HepG2 (cell line): ENCODE data around the gene ABHD15. TPM values are rescaled to one million over a fixed set of nuclear protein-coding genes. Genes with fewer than 3 reads are reported as not detected.

ENCODE experiments used
- ATAC-seq: fragments of 200-7000 bp; cut with Tn5 transposase; 3 replicates; pipeline ENCODE4 v1.9.1; 2020; ENCODE audit warnings: mild to moderate bottlenecking, moderate library complexity
- BruUV-seq: library from RNA; stranded (reverse); fragments of 400-500 nt; replicated peaks from 2 replicates; lab custom pipeline; 2021; lab: Mats Ljungman, UMichigan
- CTCF ChIA-PET: fragments of 300-600 bp; formaldehyde crosslinking; extraction: SDS; loops from one replicate; lab custom pipeline; 2021; ENCODE audit warnings: low total read pairs, inconsistent platforms, low intra/inter-chr PET ratio; lab: Yijun Ruan, JAX
- POLR2A ChIA-PET: fragments of 350-600 bp; sonication (Branson Sonifier 250); formaldehyde crosslinking; loops from one replicate; lab custom pipeline; 2020; ENCODE audit warnings: antibody characterized with exemption, inconsistent platforms; lab: Yijun Ruan, JAX
- DNase-seq: peaks from one replicate; pipeline ENCODE4 v3.0.0-alpha.2; 2015; ENCODE audit warnings: low spot score
- FAIRE-seq: peaks from 3 replicates; lab custom pipeline; 2011; peaks lifted over from hg19 to GRCh38; lab: Jason Lieb, UNC
- H2AFZ ChIP-seq: one replicate; pipeline ENCODE4 v1.6.1; 2011; ENCODE audit warnings: low read length, inconsistent platforms
- H3K27ac ChIP-seq: fragments of 300-600 bp; 3 replicates; pipeline ENCODE4 v1.8.0; 2011; ENCODE audit warnings: mixed run types, mild to moderate bottlenecking, mixed read lengths, low read length, inconsistent platforms; ENCODE audit not compliant: insufficient read depth; ENCODE audit errors: extremely low read length
- H3K27me3 ChIP-seq, 2 experiments: fragments of 200-600 bp in 1 of 2; 2 replicates in 1 of 2; 3 replicates in 1 of 2; pipeline versions ENCODE4 v1.6.0 to v1.8.0; 2011; ENCODE audit warnings: low read length in 2 of 2, mild to moderate bottlenecking in 2 of 2, moderate library complexity in 2 of 2, inconsistent platforms in 1 of 2; ENCODE audit not compliant: insufficient read depth in 2 of 2, control insufficient read depth in 1 of 2
- H3K36me3 ChIP-seq, 2 experiments: fragments of 200-600 bp in 1 of 2; replicated peaks in 1 of 2; 2 replicates in 1 of 2; 3 replicates in 1 of 2; pipeline versions ENCODE4 v1.5.1 to v1.8.0; 2011; ENCODE audit warnings: low read length in 2 of 2, inconsistent platforms in 1 of 2; ENCODE audit not compliant: insufficient read depth in 2 of 2, control insufficient read depth in 1 of 2
- H3K4me1 ChIP-seq: 2 replicates; pipeline ENCODE4 v1.5.1; 2012; ENCODE audit warnings: low read length, inconsistent platforms; ENCODE audit not compliant: insufficient read depth
- H3K4me2 ChIP-seq: 2 replicates; pipeline ENCODE4 v1.6.0; 2011; ENCODE audit warnings: low read depth, low read length, inconsistent platforms
- H3K4me3 ChIP-seq, 3 experiments: fragments of 200-600 bp in 1 of 3; sonication (generic), shearing (Covaris generic) in 1 of 3; replicated peaks in 1 of 3; 2 replicates each; pipeline ENCODE4 v1.5.1; 2011 to 2016; ENCODE audit warnings: low read length in 3 of 3, inconsistent platforms in 2 of 3, low read depth in 2 of 3, mild to moderate bottlenecking in 2 of 3, control low read depth in 1 of 3, mixed read lengths in 1 of 3; ENCODE audit not compliant: insufficient read depth in 1 of 3
- H3K79me2 ChIP-seq: one replicate; pipeline ENCODE4 v1.6.1; 2011; ENCODE audit warnings: low read length, inconsistent platforms; ENCODE audit not compliant: insufficient read depth
- H3K9ac ChIP-seq: 2 replicates; pipeline ENCODE4 v1.6.0; 2011; ENCODE audit warnings: mild to moderate bottlenecking, low read depth, low read length, inconsistent platforms; ENCODE audit not compliant: insufficient read depth
- H3K9me3 ChIP-seq: 2 replicates; pipeline ENCODE4 v1.5.1; 2012; ENCODE audit warnings: mild to moderate bottlenecking, low read length
- H4K20me1 ChIP-seq: 2 replicates; pipeline ENCODE4 v1.6.0; 2011; ENCODE audit warnings: inconsistent platforms, mild to moderate bottlenecking, low read length, moderate library complexity; ENCODE audit not compliant: insufficient read depth
- AGO2 ChIP-seq: fragments of 200-400 bp; formaldehyde crosslinking; optimal IDR thresholded peaks from 2 replicates; pipeline ENCODE3; 2017; ENCODE audit warnings: mild to moderate bottlenecking, low read depth, low read length, moderate library complexity
- ATF6 ChIP-seq: sonication (generic); formaldehyde crosslinking; conservative IDR thresholded peaks from 2 replicates; pipeline ENCODE4 v1.4.0; 2020; ENCODE audit warnings: missing genetic modification reagents
- CENPX ChIP-seq: sonication (generic); formaldehyde crosslinking; IDR thresholded peaks from 2 replicates; pipeline ENCODE4 v1.9.0; 2021; ENCODE audit warnings: mild to moderate bottlenecking, missing genetic modification reagents, moderate library complexity
- ETV5 ChIP-seq: IDR thresholded peaks from 2 replicates; pipeline ENCODE4 v1.6.1; 2018; ENCODE audit warnings: missing biosample characterization, missing genetic modification reagents, inconsistent platforms, borderline replicate concordance
- HOXA3 ChIP-seq: sonication (generic); formaldehyde crosslinking; IDR thresholded peaks from 2 replicates; pipeline ENCODE4 v1.5.0; 2020; ENCODE audit warnings: missing genetic modification reagents
- POLR2G ChIP-seq: fragments of 200-400 bp; formaldehyde crosslinking; IDR thresholded peaks from 2 replicates; pipeline ENCODE4 v1.6.1; 2018; ENCODE audit warnings: mild to moderate bottlenecking, low read depth, low read length, moderate library complexity
- RBFOX2 ChIP-seq: fragments of 200-400 bp; formaldehyde crosslinking; IDR thresholded peaks from 2 replicates; pipeline ENCODE4 v1.6.1; 2017; ENCODE audit warnings: low read depth, mild to moderate bottlenecking, low read length
- SKIL ChIP-seq: sonication (generic); formaldehyde crosslinking; IDR thresholded peaks from 2 replicates; pipeline ENCODE4 v1.8.0; 2022; ENCODE audit warnings: missing genetic modification reagents, mild to moderate bottlenecking, moderate library complexity, borderline replicate concordance
- ZIK1 ChIP-seq: sonication (generic); formaldehyde crosslinking; IDR thresholded peaks from 2 replicates; pipeline ENCODE4 v1.5.0; 2020; ENCODE audit warnings: mild to moderate bottlenecking, low read depth, missing genetic modification reagents, borderline replicate concordance
- ZNF556 ChIP-seq: sonication (generic); formaldehyde crosslinking; IDR thresholded peaks from 2 replicates; pipeline ENCODE4 v1.4.0; 2020; ENCODE audit warnings: mild to moderate bottlenecking, missing genetic modification reagents, borderline replicate concordance
- ZNF558 ChIP-seq: sonication (generic); formaldehyde crosslinking; IDR thresholded peaks from 2 replicates; pipeline ENCODE4 v1.9.0; 2022; ENCODE audit warnings: mild to moderate bottlenecking, missing genetic modification reagents, borderline replicate concordance
- WGBS: methylation state at CpG from one replicate; pipeline ENCODE4 v1.1.6; 2017; ENCODE audit warnings: low lambda C conversion rate; 5-methylcytosine and 5-hydroxymethylcytosine counted together
- in situ Hi-C: cut with HindIII; loops from 2 replicates; pipeline ENCODE4 v1.10.0; 2017; ENCODE audit warnings: low pct_unique_long_range_greater_than_20kb; ENCODE audit not compliant: extremely low pct_ligation_motif_present
- intact Hi-C: fragments of 100-400 bp; cut with micrococcal nuclease; formaldehyde crosslinking; loops from one replicate; pipeline ENCODE4 v1.10.0; 2022; ENCODE audit not compliant: unreplicated experiment
- polyA plus RNA-seq, 8 experiments: library from polyadenylated mRNA; depleted of rRNA in 3 of 8; stranded (reverse) in 7 of 8; unstranded in 1 of 8; fragments of >200 nt; fragmentation: Illumina TruSeq in 4 of 8; extraction: Trizol in 4 of 8; gene quantifications; 2 replicates each; pipeline versions ENCODE4 v1.2.1 to v1.2.3, GENCODE V29; 2011 to 2016; ENCODE audit warnings: low read depth in 4 of 8, missing spikeins in 1 of 8, mixed read lengths in 1 of 8; ENCODE audit not compliant: insufficient read depth in 1 of 8
- total RNA-seq, 5 experiments: library from RNA; depleted of rRNA; stranded (reverse); fragments of >200 nt; fragmentation: Illumina TruSeq; extraction: Trizol; gene quantifications; 2 replicates each; pipeline ENCODE4 v1.2.3, GENCODE V29; 2016; ENCODE audit warnings: low read depth in 1 of 5

The ABHD15 gene
- total and polyA plus RNA-seq, 2 of the 13 experiments (the other 11 are each of a cell fraction or from before 2014, with no cell fraction given): 2.4 to 7.7 TPM

- no TSS peak for BruUV-seq
- ChIA-PET CTCF (no interaction called here), POLR2A (no interaction called here)
- FAIRE-seq (no peak), ATAC-seq (no peak), DNase-seq (no peak)
- H3K9ac ChIP-seq: no peak overlapping the region
- no peaks in the 10 kb centered on the region for H3K79me2 ChIP-seq
- H3K27ac ChIP-seq: no peak overlapping the region
- TF ChIP-seq POLR2G: peak; percentile 26
- no peak for TF ChIP-seq CENPX
- TF ChIP-seq RBFOX2: 0 out of 2 replicates have a peak, but pooled peaks have one; percentile 3
- no peak overlapping the region for H3K4me3 ChIP-seq
- WGBS: 97% methylated on average over 4 of the region's 6 CpGs
- no peaks in the 10 kb centered on the region for H4K20me1 ChIP-seq
- H3K9me3 ChIP-seq: no peaks in the 10 kb centered on the region
- H3K4me1 ChIP-seq: peaks cover 32% of the 10 kb centered on the region
- intact Hi-C loops (no loop called here), in situ Hi-C loops (no loop called here)
- no peak overlapping the region for H2AFZ ChIP-seq
- H3K27me3 ChIP-seq: no peaks in the 10 kb centered on the region
- H3K4me2 ChIP-seq: no peak overlapping the region
- peaks cover 4 to 17% of the 10 kb centered on the region in 2 experiments; a peak in 3 of 5 replicates for H3K36me3 ChIP-seq
Observed at GRCh38 chr17:29573558-29573869, 6.7 kb upstream of the ABHD15 start.

GRCh38 chr17:29572691-29573557 lies 6.1 kb upstream of the ABHD15 start:
- 97% methylated on average over 62 of the region's 62 CpGs for WGBS
- intact Hi-C loops: no loop called here
- Histone ChIP-seq H4K20me1 (no peaks in the 10 kb centered on the region), H3K4me1 (peaks cover 32% of the 10 kb centered on the region), H3K27ac (no peak overlapping the region), H3K36me3 (peaks cover under 1 to 15% of the 10 kb centered on the region in 2 experiments; a peak in 3 of 5 replicates), H3K4me3 (no peak overlapping the region), H3K27me3 (no peaks in the 10 kb centered on the region), H3K4me2 (no peak overlapping the region), H2AFZ (no peak overlapping the region), H3K9me3 (no peaks in the 10 kb centered on the region), H3K79me2 (no peaks in the 10 kb centered on the region), H3K9ac (no peak overlapping the region)
- no peak for DNase-seq
- POLR2A ChIA-PET: no interaction called here
- CTCF ChIA-PET: no interaction called here
- no TSS peak for BruUV-seq
- no peak for ATAC-seq
- no peak for FAIRE-seq
- in situ Hi-C loops: no loop called here
- TF ChIP-seq ZNF558 (no peak), AGO2 (peak; percentile 66), ZNF556 (CRISPR knock-in tag) (no peak), RBFOX2 (peak; percentile 7; the same call in 1 of the 2 replicates), HOXA3 (CRISPR knock-in tag) (peak; percentile 35; the same call in 1 of the 2 replicates), ATF6 (no peak), SKIL (CRISPR knock-in tag) (no peak), ETV5 (CRISPR knock-in tag) (no peak), ZIK1 (CRISPR knock-in tag) (no peak)
